Measurements from ENCODE around the gene SMYD3. TPM values are rescaled to one million over a fixed set of nuclear protein-coding genes. Genes with fewer than 3 reads are reported as not detected.

The SMYD3 gene
- total and polyA plus RNA-seq, 2 donors (not counting 3 experiments of a cell fraction or from before 2014, with no cell fraction given) = 16.0 to 32.1 TPM

DNA sequence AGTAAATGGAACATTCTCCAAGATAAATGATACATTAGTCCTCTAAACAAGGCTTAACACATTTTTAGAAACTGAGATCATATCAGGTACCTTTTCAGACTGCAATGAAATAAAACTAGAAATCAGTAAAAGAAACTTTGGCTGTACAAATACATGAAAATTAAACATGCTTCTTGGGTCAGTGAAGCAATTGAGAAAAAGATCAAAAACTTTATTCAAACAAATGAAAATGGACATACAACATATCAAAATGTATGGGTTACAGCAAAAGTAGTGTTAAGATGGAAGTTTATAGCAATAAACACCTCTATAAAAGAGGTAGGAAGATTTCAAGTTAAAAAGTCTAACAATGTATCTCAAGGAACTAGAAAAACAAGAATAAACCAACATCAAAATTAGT is 598.5 kb downstream of the SMYD3 start:
- no peak overlapping the region for H3K4me3 ChIP-seq (replicated peaks in 1 of 3; ENCODE audit: insufficient read depth in 1 of 3, low read depth in 1 of 3, low read length in 3 of 3)
- intact Hi-C loops (cut with micrococcal nuclease) = no loop called here
- no peaks in the 10 kb centered on the region for H3K9me1 ChIP-seq (replicated peaks; ENCODE audit: control insufficient read depth, extremely low read depth, insufficient read depth, low read length)

More for the DNA sequence above, 598.5 kb downstream of the SMYD3 start:
- Histone ChIP-seq H3K9me3 (replicated peaks; ENCODE audit: control insufficient read depth, insufficient read depth, low read length) (no peaks in the 10 kb centered on the region), H3K4me2 (ENCODE audit: insufficient read depth, low read length) (no peak overlapping the region), H3K36me3 (ENCODE audit: control insufficient read depth in 2 of 2, extremely low read depth in 1 of 2, insufficient read depth in 2 of 2, low read length in 2 of 2) (no peaks in the 10 kb centered on the region), H3K79me2 (ENCODE audit: control insufficient read depth, insufficient read depth, low read length) (no peaks in the 10 kb centered on the region), H3K27me3 (ENCODE audit: control insufficient read depth in 2 of 2, insufficient read depth in 2 of 2, low read length in 2 of 2) (no peaks in the 10 kb centered on the region), H2AFZ (ENCODE audit: low read depth, low read length) (no peak overlapping the region), H4K20me1 (replicated peaks; ENCODE audit: control insufficient read depth, extremely low read depth, insufficient read depth, low read length) (no peaks in the 10 kb centered on the region), H3K4me1 (ENCODE audit: control insufficient read depth, extremely low read depth, insufficient read depth, low read length) (no peaks in the 10 kb centered on the region), H3K9ac (replicated peaks; ENCODE audit: extremely low read depth, insufficient read depth, low read length) (no peak overlapping the region), H3K27ac (ENCODE audit: insufficient read depth, low read depth, low read length) (no peak overlapping the region)
- no TSS peak for BruUV-seq (replicated peaks)
- TF ChIP-seq, protein P1, sequence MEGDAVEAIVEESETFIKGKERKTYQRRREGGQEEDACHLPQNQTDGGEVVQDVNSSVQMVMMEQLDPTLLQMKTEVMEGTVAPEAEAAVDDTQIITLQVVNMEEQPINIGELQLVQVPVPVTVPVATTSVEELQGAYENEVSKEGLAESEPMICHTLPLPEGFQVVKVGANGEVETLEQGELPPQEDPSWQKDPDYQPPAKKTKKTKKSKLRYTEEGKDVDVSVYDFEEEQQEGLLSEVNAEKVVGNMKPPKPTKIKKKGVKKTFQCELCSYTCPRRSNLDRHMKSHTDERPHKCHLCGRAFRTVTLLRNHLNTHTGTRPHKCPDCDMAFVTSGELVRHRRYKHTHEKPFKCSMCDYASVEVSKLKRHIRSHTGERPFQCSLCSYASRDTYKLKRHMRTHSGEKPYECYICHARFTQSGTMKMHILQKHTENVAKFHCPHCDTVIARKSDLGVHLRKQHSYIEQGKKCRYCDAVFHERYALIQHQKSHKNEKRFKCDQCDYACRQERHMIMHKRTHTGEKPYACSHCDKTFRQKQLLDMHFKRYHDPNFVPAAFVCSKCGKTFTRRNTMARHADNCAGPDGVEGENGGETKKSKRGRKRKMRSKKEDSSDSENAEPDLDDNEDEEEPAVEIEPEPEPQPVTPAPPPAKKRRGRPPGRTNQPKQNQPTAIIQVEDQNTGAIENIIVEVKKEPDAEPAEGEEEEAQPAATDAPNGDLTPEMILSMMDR (IDR thresholded peaks at IDR 0.05; ENCODE audit: extremely low read depth in 1 of 2, insufficient read depth in 1 of 2, low read depth in 1 of 2, low read length in 2 of 2) = no peak
- no peak for TF ChIP-seq FOS (IDR thresholded peaks at IDR 0.05; ENCODE audit: borderline replicate concordance, insufficient read depth, low read length)
- no peak for TF ChIP-seq POLR2AphosphoS5 (IDR thresholded peaks at IDR 0.05; ENCODE audit: insufficient read depth, low read depth, low read length)
- no peak for TF ChIP-seq JUN (IDR thresholded peaks at IDR 0.05; ENCODE audit: borderline replicate concordance, insufficient read depth, insufficient read length, low read depth)
- TF ChIP-seq MYC (IDR thresholded peaks at IDR 0.05; ENCODE audit: low read depth, low read length) = no peak
- no peak for TF ChIP-seq POLR2A (IDR thresholded peaks at IDR 0.05; ENCODE audit: low read depth, low read length)
- TF ChIP-seq GATA2 (IDR thresholded peaks at IDR 0.05; ENCODE audit: insufficient read depth, insufficient read length, low read depth, low read length) = no peak
- TF ChIP-seq, protein P2, sequence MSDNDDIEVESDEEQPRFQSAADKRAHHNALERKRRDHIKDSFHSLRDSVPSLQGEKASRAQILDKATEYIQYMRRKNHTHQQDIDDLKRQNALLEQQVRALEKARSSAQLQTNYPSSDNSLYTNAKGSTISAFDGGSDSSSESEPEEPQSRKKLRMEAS (IDR thresholded peaks at IDR 0.05; ENCODE audit: insufficient read depth, insufficient read length) = no peak
- FAIRE-seq (no peak), DNase-seq (ENCODE audit: low read depth, low spot score) (no peak)
- POLR2A ChIA-PET = no interaction called here
- dilution Hi-C loops (cut with MboI; ENCODE audit: extremely low pct_ligation_motif_present, low sequenced_read_pairs) = no loop called here
- CTCF ChIA-PET = no interaction called here
